ENCODE results near the gene RCOR1. TPM values are rescaled to one million over a fixed set of nuclear protein-coding genes. Genes with fewer than 3 reads are reported as not detected.

Gene RCOR1
- total and polyA plus RNA-seq, 12 donors = 3.1 to 16.9 (median 12.5) TPM

GRCh38 chr14:102663440-102663839, 71.0 kb downstream of the RCOR1 start:
- intact Hi-C loops (cut with DNase I) = no loop called here

GRCh38 chr14:102665621-102666020, 73.2 kb downstream of the RCOR1 start:
- ATAC-seq (no peak), DNase-seq (no peak)
- Histone ChIP-seq H3K4me1 (peaks cover 0 to 21% (median 13%) of the 10 kb centered on the region in 9 donors), H3K36me3 (no peaks in the 10 kb centered on the region), H3K27ac (no peak overlapping the region), H3K27me3 (no peaks in the 10 kb centered on the region), H3K4me3 (no peak overlapping the region), H3K9me3 (no peaks in the 10 kb centered on the region)
- no peak for TF ChIP-seq CTCF (IDR thresholded peaks at IDR 0.05)
- intact Hi-C loops (cut with DNase I) = no loop called here
- 74 to 82% methylated on average over 2 of the region's 2 CpGs for WGBS, 2 donors

More at GRCh38 chr14:102663440-102663839, 71.0 kb downstream of the RCOR1 start:
- DNase-seq (no peak), ATAC-seq (no peak)
- H3K27ac ChIP-seq = no peak overlapping the region
- H3K4me1 ChIP-seq = peaks cover 0 to 30% (median 13%) of the 10 kb centered on the region in 9 donors
- 90 to 93% methylated on average over 3 of the region's 3 CpGs for WGBS, 2 donors
- no peaks in the 10 kb centered on the region for H3K27me3 ChIP-seq
- no peaks in the 10 kb centered on the region for H3K9me3 ChIP-seq
- no peak for TF ChIP-seq CTCF (IDR thresholded peaks at IDR 0.05)
- no peak overlapping the region for H3K4me3 ChIP-seq
- H3K36me3 ChIP-seq = no peaks in the 10 kb centered on the region

GRCh38 chr14:102666635-102667034, 74.2 kb downstream of the RCOR1 start:
- TF ChIP-seq CTCF (IDR thresholded peaks at IDR 0.05) = no peak
- H3K9me3 ChIP-seq = no peaks in the 10 kb centered on the region
- no peak for DNase-seq
- H3K27ac ChIP-seq = no peak overlapping the region
- intact Hi-C loops (cut with DNase I) = no loop called here
- no peak overlapping the region for H3K4me3 ChIP-seq
- no peaks in the 10 kb centered on the region for H3K36me3 ChIP-seq
- H3K4me1 ChIP-seq = peaks cover 0 to 21% (median 13%) of the 10 kb centered on the region in 9 donors
- WGBS, 2 donors = 84 to 89% methylated on average over 5 of the region's 5 CpGs
- no peaks in the 10 kb centered on the region for H3K27me3 ChIP-seq
- ATAC-seq = no peak

- no peak for ATAC-seq
- no peak for DNase-seq
- Histone ChIP-seq H3K27me3 (no peaks in the 10 kb centered on the region), H3K4me1 (peaks cover 0 to 16% (median 8%) of the 10 kb centered on the region in 9 donors), H3K4me3 (no peak overlapping the region), H3K9me3 (no peaks in the 10 kb centered on the region), H3K27ac (no peak overlapping the region), H3K36me3 (no peaks in the 10 kb centered on the region)
- no peak for TF ChIP-seq CTCF (IDR thresholded peaks at IDR 0.05)
- WGBS, 2 donors = 82 to 87% methylated on average over 2 of the region's 2 CpGs
- intact Hi-C loops (cut with DNase I) = no loop called here
Measured at GRCh38 chr14:102667703-102668102, 75.3 kb downstream of the RCOR1 start.

Data from heart right ventricle (tissue), 16 donors.